Stimulated activated CD4-positive, alpha-beta T cell treated with anti-CD3 and anti-CD28 coated beads, TNF-alpha, amount 100 ng/mL, for 48 hours (primary cell): ENCODE measurements around the gene RAB26.

Experiments used
- DNase-seq, 3 donors: peaks; one replicate each; pipeline ENCODE4 v3.0.0-alpha.2; 2020; ENCODE audit warnings: low read depth in 3 of 3

Gene RAB26

DNA sequence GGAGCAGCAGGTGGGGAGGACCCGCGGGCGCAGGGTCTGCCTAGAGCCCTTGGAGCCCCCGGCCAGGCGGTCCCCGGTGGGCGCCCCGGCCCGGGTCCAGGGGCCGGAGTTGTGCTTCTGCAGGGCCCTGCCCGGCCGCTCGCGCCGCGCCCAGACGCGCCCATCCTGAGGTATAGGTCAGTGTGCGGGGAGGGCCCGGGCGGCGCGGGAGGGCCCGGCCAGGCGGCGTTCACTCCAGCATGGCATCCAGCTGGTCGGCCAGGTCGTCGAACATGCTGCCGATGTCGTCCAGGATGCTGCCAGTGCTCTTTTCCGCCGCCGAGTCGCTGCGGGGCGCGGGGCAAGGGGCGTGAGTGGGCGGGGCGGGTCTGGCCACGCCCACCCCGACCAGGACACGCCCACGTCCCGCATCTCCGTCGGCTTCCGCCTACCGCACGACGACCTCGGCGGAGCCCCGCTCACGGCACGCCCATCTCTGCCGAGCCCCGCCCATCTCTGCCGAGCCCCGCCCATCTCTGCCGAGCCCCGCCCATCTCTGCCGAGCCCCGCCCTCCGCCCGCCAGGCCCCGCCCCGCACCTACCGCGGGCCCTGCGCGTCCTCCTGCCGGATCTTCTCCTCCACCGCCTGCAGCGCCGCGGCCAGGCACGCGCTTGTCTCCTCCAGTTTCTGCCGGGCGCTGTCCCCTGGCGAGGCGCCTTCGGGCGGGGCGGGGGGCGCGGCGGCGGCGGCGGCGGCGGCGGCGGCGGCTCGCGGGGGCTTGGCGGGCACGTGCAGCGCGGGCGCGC is 30.1 kb downstream of the RAB26 start:
- DNase-seq, result peak; percentile 13 to 25 (median 22)

- DNase-seq, result no peak
Measured at GRCh38 chr16:2179107-2179501, 30.7 kb downstream of the RAB26 start.

GRCh38 chr16:2179576-2179975 is 31.2 kb downstream of the RAB26 start:
- DNase-seq, result no peak

- no peak for DNase-seq
Measured at GRCh38 chr16:2180461-2180860, 32.0 kb downstream of the RAB26 start.

- DNase-seq, result no peak
Measured at GRCh38 chr16:2180962-2181923, 32.8 kb downstream of the RAB26 start.

DNA sequence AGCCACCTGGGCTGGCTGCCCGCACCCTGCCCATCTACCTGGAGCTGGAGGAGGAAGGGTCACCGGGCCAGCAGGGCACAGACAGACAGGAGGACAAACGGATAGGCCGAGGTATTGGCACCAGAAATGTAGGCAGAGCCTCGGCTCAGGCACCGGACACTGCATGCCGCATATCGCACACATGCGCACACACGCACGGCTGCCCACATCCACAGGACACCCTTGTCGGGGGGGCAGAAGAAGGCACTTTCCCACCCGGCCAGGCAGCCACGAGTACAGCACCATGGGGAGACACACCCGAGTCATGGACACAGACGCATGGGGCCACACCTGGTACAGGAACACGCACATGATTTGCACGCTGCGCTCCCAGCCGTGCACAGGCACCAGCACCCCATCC is 33.5 kb downstream of the RAB26 start:
- DNase-seq, result no peak

DNA sequence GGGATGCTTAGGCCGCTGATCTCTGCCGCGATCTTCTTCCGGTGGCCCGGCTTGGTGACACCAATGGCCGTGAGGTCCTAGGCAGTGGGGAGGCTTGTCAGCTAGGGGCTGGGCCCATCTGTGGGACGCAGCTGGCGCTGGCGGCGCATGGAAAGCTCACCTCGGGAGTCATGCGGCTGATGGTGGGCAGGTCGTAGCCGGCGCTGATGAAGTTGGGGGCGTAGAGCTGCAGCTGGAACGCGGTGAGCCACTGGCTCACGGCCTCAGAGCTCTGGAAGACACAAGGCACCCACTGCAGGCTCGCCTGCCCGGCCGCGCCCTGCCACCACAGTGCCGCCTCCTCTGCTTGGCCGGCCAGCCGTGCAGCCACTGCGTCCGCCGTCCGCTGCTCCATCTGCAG is 35.2 kb downstream of the RAB26 start:
- DNase-seq, result no peak

DNA sequence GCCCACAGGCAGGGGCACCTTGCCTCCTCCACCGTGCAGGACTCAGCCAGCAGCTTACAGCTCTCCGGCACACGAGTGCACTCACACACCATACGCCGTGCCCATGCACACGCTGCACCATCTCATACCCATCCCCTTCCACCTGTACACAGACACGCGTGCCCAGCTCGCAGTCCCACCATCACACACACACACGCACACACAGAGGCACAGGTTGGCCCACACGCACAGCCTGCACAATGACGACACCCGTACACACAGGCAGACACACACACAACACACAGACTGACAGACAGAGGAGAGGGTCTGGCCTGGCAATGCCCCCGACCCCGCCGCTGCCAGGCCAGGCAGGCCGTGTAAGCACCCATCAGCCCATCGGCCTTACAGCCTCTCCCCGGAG is 35.9 kb downstream of the RAB26 start:
- DNase-seq, result no peak

DNA sequence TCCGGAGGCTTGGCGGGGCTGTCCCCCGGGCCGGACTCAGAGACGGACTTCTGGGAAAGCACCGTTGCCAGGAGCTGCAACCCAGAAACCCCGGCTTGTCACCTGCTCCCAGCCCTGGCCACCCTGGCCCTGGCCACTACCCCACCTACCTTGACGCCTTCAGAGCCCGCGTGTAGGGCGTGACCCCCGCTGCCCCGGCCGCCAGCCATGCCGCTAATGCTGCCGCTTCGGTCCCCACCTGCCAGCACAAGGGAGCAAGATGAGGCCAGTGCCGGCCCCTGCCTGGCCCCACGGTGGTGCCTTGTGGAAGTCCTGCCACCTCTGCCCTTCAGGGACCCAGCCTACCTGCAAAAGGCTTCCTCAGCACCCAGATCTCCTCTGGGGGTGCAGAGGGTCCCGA is 36.5 kb downstream of the RAB26 start:
- no peak for DNase-seq

DNA sequence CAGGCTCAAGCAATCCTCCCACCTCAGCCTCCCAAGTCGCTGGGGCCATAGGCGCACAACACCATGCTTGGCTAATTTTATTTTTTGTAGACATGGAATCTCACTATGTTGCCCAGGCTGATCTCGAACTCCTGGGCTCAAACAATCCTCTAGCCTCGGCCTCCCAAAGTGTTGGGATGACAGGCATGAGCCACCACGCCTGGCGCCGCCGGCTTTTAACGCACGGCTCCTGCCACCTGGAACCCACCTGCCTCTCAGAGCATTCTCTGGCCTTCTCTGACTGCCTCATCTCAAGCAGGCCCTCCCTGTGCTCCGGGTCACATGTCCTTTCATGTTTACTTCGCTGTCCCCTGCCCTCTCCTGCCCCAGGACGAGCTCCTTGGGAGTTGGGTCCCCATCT is 37.6 kb downstream of the RAB26 start:
- DNase-seq, result no peak

- no peak for DNase-seq
Measured at GRCh38 chr16:2186505-2186904, 38.1 kb downstream of the RAB26 start.

DNA sequence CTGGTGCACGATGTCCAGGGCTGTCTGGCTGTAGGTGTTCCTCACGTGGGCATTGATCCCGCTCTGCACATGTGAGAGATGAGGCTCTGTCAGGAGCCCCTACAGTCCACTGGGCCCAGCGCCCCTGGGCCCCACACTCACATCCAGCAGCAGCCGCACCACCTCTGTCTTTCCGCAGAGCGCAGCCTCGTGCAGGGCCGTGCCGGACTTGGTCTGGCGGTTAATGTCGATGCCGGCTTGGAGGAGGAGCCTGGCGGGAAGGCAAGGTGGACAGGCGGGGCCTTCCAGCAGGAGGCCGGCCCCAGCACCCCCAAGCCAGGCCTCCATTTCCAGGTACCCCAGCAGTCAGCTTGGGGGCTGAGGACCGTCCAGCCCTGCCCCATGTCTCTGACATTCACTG is 38.8 kb downstream of the RAB26 start:
- no peak for DNase-seq

- no peak for DNase-seq
Measured at GRCh38 chr16:2188395-2188794, 40.0 kb downstream of the RAB26 start.

DNA sequence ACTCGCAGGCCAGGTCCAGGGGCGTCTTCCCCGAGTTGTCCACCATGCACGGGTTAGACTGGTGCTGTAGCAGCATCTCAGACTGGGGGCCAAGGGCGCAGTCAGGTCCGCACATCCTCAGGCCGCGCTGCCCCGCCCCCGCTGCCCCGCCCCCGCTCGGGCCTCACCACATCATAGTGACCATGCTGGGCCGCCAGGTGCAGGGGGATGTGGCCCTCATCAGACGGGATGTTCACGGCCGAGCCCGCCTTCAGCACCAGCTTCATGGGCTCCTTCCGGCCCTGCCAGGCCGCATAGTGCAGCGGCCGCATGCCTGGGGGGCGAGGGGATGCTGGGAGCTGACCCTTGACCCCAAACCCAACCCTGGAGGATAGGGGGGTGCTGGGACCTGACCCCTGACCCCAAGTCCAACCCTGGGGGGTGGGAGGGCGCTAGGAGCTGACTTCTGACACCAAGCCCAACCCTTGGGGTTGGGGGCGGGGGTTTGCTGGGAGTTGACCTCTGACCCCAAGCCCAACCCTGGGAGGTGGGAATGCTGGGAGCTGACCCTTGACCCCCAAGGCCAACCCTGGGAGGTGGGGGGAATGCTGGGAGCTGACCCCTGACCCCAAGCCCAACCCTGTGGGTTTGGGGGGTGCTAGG is 40.9 kb downstream of the RAB26 start:
- no peak for DNase-seq

DNA sequence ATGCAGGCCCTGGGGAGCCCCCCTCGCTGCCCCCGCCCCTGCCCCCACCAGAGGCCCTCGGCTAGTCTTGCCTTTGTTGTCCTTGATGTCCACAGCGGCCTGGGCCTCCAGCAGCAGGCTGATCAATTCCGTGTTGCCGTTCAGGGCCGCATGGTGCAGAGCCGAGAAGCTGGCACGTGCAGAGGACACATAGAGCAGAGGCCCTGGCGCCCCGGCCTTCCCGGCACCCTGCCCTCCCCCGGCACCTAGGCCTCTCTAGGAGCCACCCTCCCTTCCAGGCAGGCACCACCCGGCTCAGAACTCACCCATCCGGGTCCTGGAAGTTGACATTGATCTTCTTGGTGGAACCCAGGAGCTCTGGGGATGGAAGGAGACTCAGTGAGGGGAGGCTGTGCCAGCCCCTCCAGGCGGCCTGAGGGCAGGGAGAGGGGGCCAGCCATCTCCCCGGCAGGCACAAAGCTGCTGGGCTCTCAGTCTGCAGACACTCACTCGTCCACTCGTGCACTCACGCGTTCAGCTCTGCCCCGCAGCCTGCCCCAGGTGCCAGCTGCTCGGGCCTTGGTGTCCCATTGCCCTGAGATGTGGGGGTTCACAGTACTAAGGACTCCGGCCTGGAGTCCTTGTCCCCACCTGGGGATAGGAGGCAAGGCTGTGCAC is 41.7 kb downstream of the RAB26 start:
- no peak for DNase-seq

DNA sequence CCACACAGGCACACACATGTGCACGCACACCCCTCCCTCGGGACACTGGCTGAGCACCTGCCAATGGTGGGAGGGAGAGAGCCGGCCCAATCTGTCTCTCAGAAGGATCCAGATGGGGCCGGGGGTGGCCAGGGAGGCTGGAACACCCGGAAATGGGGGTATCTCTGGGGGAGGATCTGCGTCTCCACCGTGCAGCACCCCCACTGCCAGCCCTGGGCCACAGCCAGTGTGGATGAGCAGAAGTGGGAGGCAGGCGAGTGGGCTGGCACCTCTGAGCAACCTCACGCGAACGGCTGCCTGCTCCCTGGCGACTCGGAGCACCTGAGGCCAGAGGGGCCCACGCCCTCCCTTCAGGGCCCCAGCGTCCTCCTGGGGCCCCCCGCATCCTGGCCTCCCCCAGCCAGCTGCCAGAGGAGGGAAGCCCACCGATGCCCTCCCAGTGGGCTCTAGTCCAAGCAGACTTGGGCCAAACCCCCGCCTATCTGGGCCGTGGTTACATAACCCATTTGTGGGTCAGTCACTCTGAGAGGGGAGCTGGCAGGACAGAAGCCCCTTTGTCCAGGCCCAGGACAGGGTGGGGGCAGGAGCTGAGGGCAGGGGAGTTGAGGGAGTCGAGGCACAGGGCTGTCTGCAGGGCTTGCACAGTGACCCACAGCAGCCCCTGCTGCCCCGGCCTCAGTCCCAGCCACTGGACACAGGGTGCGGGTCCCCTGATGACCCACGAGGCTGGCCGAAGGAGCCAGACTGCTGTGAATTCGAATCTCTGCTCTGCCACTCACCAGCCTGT is 42.4 kb downstream of the RAB26 start:
- no peak for DNase-seq

- no peak for DNase-seq
Measured at GRCh38 chr16:2191446-2191706, 43.0 kb downstream of the RAB26 start.

DNA sequence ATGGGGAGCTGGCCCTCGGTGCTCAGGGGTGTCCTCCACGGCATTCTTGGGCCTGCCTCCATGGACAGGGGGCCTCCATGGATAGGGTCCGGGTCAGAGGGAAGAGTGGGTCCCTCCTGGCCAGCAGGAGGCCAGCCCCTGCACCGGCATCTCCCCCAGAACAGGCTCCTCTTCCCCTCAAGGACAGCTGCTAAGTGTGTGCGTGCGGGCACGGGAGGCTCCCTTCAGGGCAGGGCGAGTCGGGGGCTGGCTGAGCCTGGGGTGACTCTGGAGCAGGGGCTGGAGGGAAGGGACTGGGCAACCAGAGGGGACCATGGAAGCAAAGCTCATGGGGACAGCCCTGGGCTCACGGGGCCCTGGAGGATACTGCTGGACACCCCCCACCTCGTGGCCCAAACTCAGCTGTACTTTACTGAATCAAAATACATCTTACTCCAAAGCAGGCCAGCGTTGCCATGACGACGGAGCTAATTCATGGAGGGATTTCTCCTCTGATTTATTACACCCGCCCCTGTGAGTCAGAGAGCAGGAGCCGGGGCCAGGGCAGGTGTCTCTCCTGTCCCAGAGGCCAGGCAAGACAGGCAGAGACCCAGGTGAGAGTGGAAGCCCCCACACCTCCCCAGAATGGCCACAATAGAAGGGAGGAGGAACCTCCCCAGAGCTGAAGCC is 45.9 kb downstream of the RAB26 start:
- no peak for DNase-seq

- DNase-seq, result no peak
Measured at GRCh38 chr16:2194852-2195321, 46.5 kb downstream of the RAB26 start.

DNA sequence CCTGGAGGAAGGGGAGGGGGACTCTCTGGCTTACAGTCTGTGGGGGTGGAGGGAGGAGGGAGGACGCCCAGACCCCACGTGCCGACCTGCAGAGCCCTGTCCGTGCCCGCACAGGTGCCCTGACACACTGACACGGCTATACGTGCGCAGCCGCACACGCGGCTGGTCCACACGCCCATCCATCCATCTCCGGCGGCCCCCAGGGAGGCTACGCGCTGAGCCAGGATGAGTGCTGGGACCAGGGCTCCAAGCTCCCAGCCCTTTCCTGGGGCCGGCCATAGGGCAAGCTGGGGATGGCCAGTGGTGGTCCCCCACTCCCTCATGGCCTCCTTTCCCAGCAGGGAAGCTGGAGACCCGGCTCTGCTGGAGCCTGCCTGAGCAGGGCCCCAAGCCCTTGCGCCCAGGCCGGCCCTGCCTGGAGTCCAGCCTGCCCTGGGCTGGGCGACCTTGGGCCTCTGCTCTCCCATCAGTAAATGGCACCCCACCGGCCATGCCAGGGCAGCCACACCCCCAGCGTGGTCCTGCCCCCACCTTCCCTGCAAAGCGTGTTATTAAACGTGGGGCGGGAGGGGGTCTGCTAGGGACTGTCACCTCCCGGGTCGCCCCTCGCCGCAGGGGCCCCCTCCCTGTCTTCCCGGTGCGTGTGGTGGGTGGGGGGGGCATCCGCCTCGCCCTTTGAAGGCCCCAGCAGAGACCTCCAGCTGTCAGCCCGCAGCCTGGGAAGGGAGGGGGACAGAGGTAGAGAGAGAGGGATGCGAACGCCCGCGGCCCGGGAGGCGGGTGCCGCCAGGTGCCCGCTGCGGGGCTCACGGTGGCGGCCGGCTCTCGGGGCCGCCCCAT is 47.1 kb downstream of the RAB26 start:
- DNase-seq, result no peak
